Naive B cell (primary cell): ENCODE results near the gene FZR1. TPM values are rescaled to one million over a fixed set of nuclear protein-coding genes. Genes with fewer than 3 reads are reported as not detected.

Experiments
- ATAC-seq, 2 donors: fragments of 150-1000 bp; cut with Tn5 transposase; 2 replicates each; pipeline ENCODE4 v1.10.0; 2021; ENCODE audit warnings: low read depth in 2 of 2, mild to moderate bottlenecking in 2 of 2, moderate library complexity in 2 of 2
- DNase-seq: peaks from one replicate; pipeline ENCODE4 v3.0.0; 2022
- H3K27ac Mint-ChIP-seq, 6 donors: one replicate each; pipeline ENCODE4 v1.8.0; 2020 to 2022; ENCODE audit warnings: mild to moderate bottlenecking in 6 of 6, mixed read lengths in 6 of 6, moderate library complexity in 5 of 6, inconsistent platforms in 2 of 6
- H3K27me3 Mint-ChIP-seq, 3 donors: one replicate each; pipeline ENCODE4 v1.8.0; 2021 to 2022; ENCODE audit warnings: mixed read lengths in 3 of 3, mild to moderate bottlenecking in 1 of 3
- H3K36me3 Mint-ChIP-seq, 2 donors: one replicate each; pipeline ENCODE4 v1.8.0; 2020 to 2022; ENCODE audit warnings: mixed read lengths in 2 of 2, inconsistent platforms in 1 of 2, mild to moderate bottlenecking in 1 of 2
- H3K4me1 Mint-ChIP-seq, 3 donors: one replicate each; pipeline ENCODE4 v1.8.0; 2020 to 2022; ENCODE audit warnings: mixed read lengths in 3 of 3, inconsistent platforms in 1 of 3, mild to moderate bottlenecking in 1 of 3, moderate library complexity in 1 of 3
- H3K4me3 Mint-ChIP-seq, 8 donors: one replicate each; pipeline ENCODE4 v1.8.0; 2020 to 2022; ENCODE audit warnings: mild to moderate bottlenecking in 8 of 8, mixed read lengths in 8 of 8, moderate library complexity in 8 of 8, inconsistent platforms in 2 of 8
- H3K9me3 Mint-ChIP-seq, 7 donors: one replicate each; pipeline ENCODE4 v1.8.0; 2020 to 2022; ENCODE audit warnings: mixed read lengths in 7 of 7, mild to moderate bottlenecking in 5 of 7, inconsistent platforms in 2 of 7, moderate library complexity in 1 of 7
- polyA plus RNA-seq, 6 donors: library from polyadenylated mRNA; unstranded; fragments of 300-500 nt; fragmentation: Illumina TruSeq; gene quantifications; one replicate each; pipeline ENCODE4 v1.2.3, GENCODE V29; 2021; ENCODE audit warnings: low read depth in 6 of 6

FZR1 gene
- polyA plus RNA-seq, 6 donors from 2014 or later: 5.8 to 20.0 (median 10.7) TPM

- peaks cover 0 to 8% (median 3%) of the 10 kb centered on the region in 3 donors for H3K4me1 Mint-ChIP-seq
- H3K27me3 Mint-ChIP-seq: no peaks in the 10 kb centered on the region
- peaks cover 0 to 3% (median 0%) of the 10 kb centered on the region in 7 donors for H3K9me3 Mint-ChIP-seq
- H3K27ac Mint-ChIP-seq: peak overlapping the region in 1 of 6 donors; percentile 47
- no peak for ATAC-seq
- H3K36me3 Mint-ChIP-seq: peaks cover 0 to 8% of the 10 kb centered on the region in 2 donors
- H3K4me3 Mint-ChIP-seq: no peak overlapping the region
- no peak for DNase-seq
Observed at GRCh38 chr19:3466635-3467034, 39.5 kb upstream of the FZR1 start.

GRCh38 chr19:3467437-3468198 lies 38.5 kb upstream of the FZR1 start:
- peaks cover 0 to 3% (median 0%) of the 10 kb centered on the region in 7 donors for H3K9me3 Mint-ChIP-seq
- ATAC-seq: no peak
- no peak overlapping the region for H3K4me3 Mint-ChIP-seq
- H3K4me1 Mint-ChIP-seq: peaks cover 0 to 8% (median 3%) of the 10 kb centered on the region in 3 donors
- peak overlapping the region in 1 of 6 donors; percentile 78 for H3K27ac Mint-ChIP-seq
- H3K36me3 Mint-ChIP-seq: peaks cover 0 to 5% of the 10 kb centered on the region in 2 donors
- no peak for DNase-seq
- H3K27me3 Mint-ChIP-seq: no peaks in the 10 kb centered on the region

- Mint-ChIP-seq H3K27ac (no peak overlapping the region), H3K9me3 (peaks cover 0 to 3% (median 0%) of the 10 kb centered on the region in 7 donors), H3K4me1 (peaks cover 0 to 8% (median 3%) of the 10 kb centered on the region in 3 donors)
Observed at GRCh38 chr19:3468211-3468610, 37.9 kb upstream of the FZR1 start.

GRCh38 chr19:3469638-3470499 lies 36.2 kb upstream of the FZR1 start:
- Mint-ChIP-seq H3K36me3 (no peaks in the 10 kb centered on the region), H3K27me3 (no peaks in the 10 kb centered on the region), H3K4me3 (no peak overlapping the region), H3K4me1 (peaks cover 0 to 8% (median 3%) of the 10 kb centered on the region in 3 donors), H3K27ac (peak overlapping the region in 1 of 6 donors; percentile 79), H3K9me3 (peaks cover 0 to 3% (median 0%) of the 10 kb centered on the region in 7 donors)
- no peak for ATAC-seq
- no peak for DNase-seq

More at GRCh38 chr19:3468211-3468610, 37.9 kb upstream of the FZR1 start:
- Mint-ChIP-seq H3K36me3 (no peaks in the 10 kb centered on the region), H3K27me3 (no peaks in the 10 kb centered on the region), H3K4me3 (no peak overlapping the region)
- DNase-seq (no peak), ATAC-seq (no peak)

GRCh38 chr19:3470500-3471128 lies 35.5 kb upstream of the FZR1 start:
- no peak overlapping the region for H3K27ac Mint-ChIP-seq
- H3K36me3 Mint-ChIP-seq: no peaks in the 10 kb centered on the region
- H3K9me3 Mint-ChIP-seq: peaks cover 0 to 3% (median 0%) of the 10 kb centered on the region in 7 donors
- no peaks in the 10 kb centered on the region for H3K27me3 Mint-ChIP-seq
- H3K4me3 Mint-ChIP-seq: no peak overlapping the region
- peaks cover 0 to 8% (median 3%) of the 10 kb centered on the region in 3 donors for H3K4me1 Mint-ChIP-seq
- DNase-seq (no peak), ATAC-seq (no peak)

- H3K27ac Mint-ChIP-seq: peak overlapping the region in 1 of 6 donors; percentile 67
Observed at GRCh38 chr19:3471954-3472655, 34.0 kb upstream of the FZR1 start.

GRCh38 chr19:3474010-3474409 lies 32.1 kb upstream of the FZR1 start:
- Mint-ChIP-seq H3K36me3 (peaks cover 0 to 2% of the 10 kb centered on the region in 2 donors), H3K27ac (no peak overlapping the region), H3K27me3 (peaks cover 0 to 9% (median 3%) of the 10 kb centered on the region in 3 donors), H3K4me1 (peaks cover 12 to 13% (median 13%) of the 10 kb centered on the region in 3 donors), H3K9me3 (peaks cover 0 to under 1% (median 0%) of the 10 kb centered on the region in 7 donors), H3K4me3 (no peak overlapping the region)
- ATAC-seq (no peak), DNase-seq (no peak)

More at GRCh38 chr19:3471954-3472655, 34.0 kb upstream of the FZR1 start:
- H3K4me1 Mint-ChIP-seq: peaks cover 0 to 4% (median 3%) of the 10 kb centered on the region in 3 donors
- H3K9me3 Mint-ChIP-seq: peaks cover 0 to 3% (median 0%) of the 10 kb centered on the region in 7 donors
- DNase-seq: no peak
- no peaks in the 10 kb centered on the region for H3K27me3 Mint-ChIP-seq
- H3K4me3 Mint-ChIP-seq: no peak overlapping the region
- no peaks in the 10 kb centered on the region for H3K36me3 Mint-ChIP-seq
- peak; percentile 43 to 55 for ATAC-seq

DNA sequence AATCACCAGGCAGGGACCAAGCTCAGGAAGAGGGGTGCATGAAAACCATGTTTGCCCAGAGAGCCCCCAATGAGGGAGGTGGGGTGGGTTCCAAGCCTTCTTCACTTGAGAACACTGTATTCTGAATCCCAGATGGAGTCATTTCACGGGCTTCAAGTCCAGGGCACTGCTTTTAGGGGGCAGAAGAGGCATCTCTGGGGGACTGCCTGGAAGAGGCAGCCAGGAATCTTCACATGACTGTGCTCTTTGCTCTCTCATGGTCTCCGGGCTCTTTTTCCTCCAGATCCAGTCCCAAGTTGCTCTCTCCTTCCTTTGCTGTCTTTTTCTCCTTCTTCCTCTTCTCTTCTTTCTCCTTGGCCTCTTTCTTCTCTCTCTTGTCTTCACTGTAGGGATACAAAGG lies 31.5 kb upstream of the FZR1 start:
- H3K27me3 Mint-ChIP-seq: peaks cover 0 to 9% (median 9%) of the 10 kb centered on the region in 3 donors
- H3K4me1 Mint-ChIP-seq: peaks cover 18 to 20% (median 19%) of the 10 kb centered on the region in 3 donors
- ATAC-seq (no peak), DNase-seq (no peak)
- no peak overlapping the region for H3K27ac Mint-ChIP-seq
- H3K36me3 Mint-ChIP-seq: peaks cover 0 to 8% of the 10 kb centered on the region in 2 donors
- H3K4me3 Mint-ChIP-seq: no peak overlapping the region
- H3K9me3 Mint-ChIP-seq: peaks cover 0 to 5% (median 0%) of the 10 kb centered on the region in 7 donors

DNA sequence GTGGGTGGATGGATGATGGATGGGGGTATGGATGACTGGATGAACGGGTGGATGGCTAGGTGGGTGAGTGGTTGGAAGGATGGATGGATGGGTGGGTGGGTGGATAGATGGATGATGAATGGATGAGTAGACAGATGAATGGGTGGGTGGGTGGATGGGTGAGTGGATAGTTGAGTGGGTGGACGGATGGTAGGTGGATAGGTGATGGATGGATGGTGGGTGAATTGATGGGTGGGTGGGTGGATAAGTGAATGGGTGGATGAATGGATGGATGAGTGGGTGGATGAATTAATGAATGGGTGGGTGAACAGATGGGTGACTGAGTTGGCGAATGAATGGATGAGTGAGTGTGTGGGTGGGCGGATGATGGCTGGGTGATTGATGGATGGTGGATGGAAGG lies 30.7 kb upstream of the FZR1 start:
- no peak overlapping the region for H3K4me3 Mint-ChIP-seq
- DNase-seq (no peak), ATAC-seq (no peak)
- peaks cover 21 to 22% (median 22%) of the 10 kb centered on the region in 3 donors for H3K4me1 Mint-ChIP-seq
- H3K36me3 Mint-ChIP-seq: peaks cover 0 to 9% of the 10 kb centered on the region in 2 donors
- peaks cover 0 to 5% (median 0%) of the 10 kb centered on the region in 7 donors for H3K9me3 Mint-ChIP-seq
- no peak overlapping the region for H3K27ac Mint-ChIP-seq
- H3K27me3 Mint-ChIP-seq: peaks cover 0 to 10% (median 9%) of the 10 kb centered on the region in 3 donors

DNA sequence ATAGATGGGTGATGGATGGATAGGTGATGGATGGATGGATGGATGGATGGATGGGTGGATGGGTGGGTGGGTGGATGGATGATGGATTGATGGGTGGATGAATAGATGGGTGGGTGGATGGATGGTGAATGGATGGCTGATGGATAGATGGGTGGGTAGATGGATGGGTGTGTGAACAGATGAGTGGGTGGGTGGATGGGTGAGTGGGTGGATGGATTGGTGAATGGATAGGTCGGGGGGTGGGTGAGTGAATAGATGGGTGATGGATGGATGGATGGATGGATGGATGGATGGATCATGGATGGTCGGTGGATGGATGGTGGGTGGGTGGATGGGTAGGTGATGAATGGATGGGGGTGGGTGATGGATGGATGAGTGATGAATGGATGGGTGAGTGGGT lies 29.3 kb upstream of the FZR1 start:
- Mint-ChIP-seq H3K27ac (peak overlapping the region in 1 of 6 donors; percentile 44), H3K9me3 (peaks cover 0 to 5% (median 0%) of the 10 kb centered on the region in 7 donors), H3K27me3 (peaks cover 0 to 10% (median 9%) of the 10 kb centered on the region in 3 donors), H3K4me1 (peaks cover 22 to 24% (median 22%) of the 10 kb centered on the region in 3 donors), H3K4me3 (no peak overlapping the region), H3K36me3 (peaks cover 0 to 9% of the 10 kb centered on the region in 2 donors)
- DNase-seq (no peak), ATAC-seq (no peak)

GRCh38 chr19:3477506-3477905 lies 28.6 kb upstream of the FZR1 start:
- ATAC-seq (no peak), DNase-seq (no peak)
- Mint-ChIP-seq H3K27me3 (peaks cover 0 to 10% (median 9%) of the 10 kb centered on the region in 3 donors), H3K36me3 (peaks cover 0 to 9% of the 10 kb centered on the region in 2 donors), H3K4me3 (no peak overlapping the region), H3K9me3 (peaks cover 0 to 5% (median 0%) of the 10 kb centered on the region in 7 donors), H3K27ac (no peak overlapping the region), H3K4me1 (peaks cover 22 to 24% (median 22%) of the 10 kb centered on the region in 3 donors)

DNA sequence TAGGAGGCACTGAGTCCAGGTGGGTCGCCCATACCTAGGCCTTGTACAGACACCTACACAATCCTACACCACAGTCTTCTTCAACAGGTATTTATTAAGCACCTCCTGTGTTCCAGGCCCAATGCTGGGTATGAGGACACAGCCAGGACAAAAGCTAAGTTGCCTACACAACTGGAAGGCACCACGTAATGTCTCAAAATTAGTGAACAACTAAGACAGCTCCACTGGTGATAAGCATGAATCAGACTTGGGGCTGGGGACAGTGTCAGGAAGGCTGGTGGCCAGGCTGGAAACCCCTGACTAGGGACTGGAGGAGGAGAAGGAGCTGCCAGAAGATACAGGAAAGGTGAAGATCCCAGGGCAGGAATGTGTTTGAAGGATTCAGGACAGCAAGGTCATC lies 28.2 kb upstream of the FZR1 start:
- peaks cover 0 to 9% of the 10 kb centered on the region in 2 donors for H3K36me3 Mint-ChIP-seq
- H3K4me1 Mint-ChIP-seq: peaks cover 22 to 24% (median 22%) of the 10 kb centered on the region in 3 donors
- peaks cover 0 to 10% (median 9%) of the 10 kb centered on the region in 3 donors for H3K27me3 Mint-ChIP-seq
- DNase-seq (no peak), ATAC-seq (no peak)
- H3K27ac Mint-ChIP-seq: peak overlapping the region in 3 of 6 donors; percentile 22 to 78 (median 44)
- peaks cover 0 to 5% (median 0%) of the 10 kb centered on the region in 7 donors for H3K9me3 Mint-ChIP-seq
- H3K4me3 Mint-ChIP-seq: peak overlapping the region in 5 of 8 donors; percentile 59 to 81 (median 70)
